GM19099 (cell line): Measurements from ENCODE around the gene TRIO.

Experiments
- POLR2A ChIP-seq: IDR thresholded peaks from 3 replicates; pipeline ENCODE4 v1.6.1; 2011; ENCODE audit warnings: low read depth; ENCODE audit not compliant: insufficient read length; ENCODE audit errors: extremely low read depth

Gene TRIO

GRCh38 chr5:14242447-14242846, 99.3 kb downstream of the TRIO start:
- no peak for TF ChIP-seq POLR2A

GRCh38 chr5:14242871-14243383, 99.8 kb downstream of the TRIO start:
- TF ChIP-seq POLR2A: no peak

GRCh38 chr5:14243766-14244165, 100.6 kb downstream of the TRIO start:
- TF ChIP-seq POLR2A: no peak

- TF ChIP-seq POLR2A: no peak
Measured at GRCh38 chr5:14244721-14245120, 101.6 kb downstream of the TRIO start.

DNA sequence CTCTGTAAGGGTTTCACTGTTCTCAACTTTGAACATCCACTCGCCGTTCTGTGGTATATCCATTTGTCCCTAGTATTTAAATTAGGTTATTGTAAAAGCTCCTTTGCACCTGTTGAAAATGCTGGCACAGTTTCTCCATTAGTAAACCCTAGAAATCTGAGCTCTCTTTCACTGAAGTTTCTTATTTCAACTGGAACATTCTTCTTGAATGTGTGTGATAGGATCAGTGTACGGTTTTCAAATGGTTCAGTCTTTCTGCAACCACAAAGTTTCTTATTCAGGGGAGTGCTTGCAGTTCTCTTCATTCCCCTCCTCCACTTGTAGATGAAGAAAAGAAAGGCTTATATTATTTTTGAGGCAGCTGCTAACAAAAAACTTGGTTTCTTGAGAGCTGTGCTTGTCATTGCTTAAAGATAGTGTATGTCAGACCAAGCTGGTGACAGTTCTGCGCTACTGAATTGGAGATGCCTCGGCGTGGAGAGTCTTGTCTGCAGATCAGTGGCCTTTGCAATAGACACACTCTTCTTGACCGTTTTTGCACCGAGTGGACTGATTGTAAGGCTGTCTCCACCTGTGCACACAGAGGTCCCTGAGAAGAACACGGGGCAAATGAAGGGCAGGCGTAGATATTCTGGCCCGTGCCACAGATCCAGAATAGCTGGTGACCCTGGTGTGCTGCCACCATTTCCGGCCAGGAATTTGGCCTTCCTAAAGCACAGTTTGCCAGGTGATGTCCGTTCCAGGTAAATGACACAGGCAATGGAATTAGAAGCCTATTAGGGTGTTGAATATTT, 102.2 kb downstream of the TRIO start:
- TF ChIP-seq POLR2A: no peak

DNA sequence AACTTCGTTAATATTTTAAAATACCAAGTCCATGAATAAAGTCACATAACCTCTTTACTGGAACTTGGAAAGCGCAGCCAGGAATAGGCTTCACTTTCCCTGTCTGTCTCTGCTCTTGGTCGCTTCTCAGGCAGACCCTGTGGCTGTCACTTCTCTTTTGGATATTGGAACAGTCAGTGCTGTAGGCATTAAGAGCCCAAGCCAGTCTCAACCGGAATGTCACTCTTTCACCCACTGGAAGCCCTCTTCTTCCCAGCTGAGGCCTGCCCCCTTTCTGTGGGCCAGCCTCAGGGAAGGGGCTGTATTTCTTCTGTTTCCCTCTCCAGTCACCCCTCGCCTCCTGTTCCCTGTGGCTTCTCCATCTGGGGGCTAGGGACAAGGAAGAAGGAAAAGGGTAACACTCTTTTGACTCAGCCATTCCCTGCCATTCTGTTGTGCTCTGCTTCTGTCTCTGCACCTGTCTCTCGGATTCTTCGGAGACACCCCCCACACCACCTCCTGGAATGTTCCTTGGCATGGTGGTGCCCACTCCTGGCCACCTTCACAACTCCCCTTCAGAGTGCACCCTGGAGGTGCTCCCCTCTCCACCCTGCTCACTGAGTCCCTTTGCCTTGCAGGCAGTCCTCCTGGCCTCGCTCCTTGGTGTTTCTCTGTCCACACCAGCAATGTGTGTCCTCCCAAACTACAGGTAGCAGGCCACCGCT, 103.4 kb downstream of the TRIO start:
- TF ChIP-seq POLR2A: no peak

- no peak for TF ChIP-seq POLR2A
Measured at GRCh38 chr5:14247054-14247386, 103.9 kb downstream of the TRIO start.

DNA sequence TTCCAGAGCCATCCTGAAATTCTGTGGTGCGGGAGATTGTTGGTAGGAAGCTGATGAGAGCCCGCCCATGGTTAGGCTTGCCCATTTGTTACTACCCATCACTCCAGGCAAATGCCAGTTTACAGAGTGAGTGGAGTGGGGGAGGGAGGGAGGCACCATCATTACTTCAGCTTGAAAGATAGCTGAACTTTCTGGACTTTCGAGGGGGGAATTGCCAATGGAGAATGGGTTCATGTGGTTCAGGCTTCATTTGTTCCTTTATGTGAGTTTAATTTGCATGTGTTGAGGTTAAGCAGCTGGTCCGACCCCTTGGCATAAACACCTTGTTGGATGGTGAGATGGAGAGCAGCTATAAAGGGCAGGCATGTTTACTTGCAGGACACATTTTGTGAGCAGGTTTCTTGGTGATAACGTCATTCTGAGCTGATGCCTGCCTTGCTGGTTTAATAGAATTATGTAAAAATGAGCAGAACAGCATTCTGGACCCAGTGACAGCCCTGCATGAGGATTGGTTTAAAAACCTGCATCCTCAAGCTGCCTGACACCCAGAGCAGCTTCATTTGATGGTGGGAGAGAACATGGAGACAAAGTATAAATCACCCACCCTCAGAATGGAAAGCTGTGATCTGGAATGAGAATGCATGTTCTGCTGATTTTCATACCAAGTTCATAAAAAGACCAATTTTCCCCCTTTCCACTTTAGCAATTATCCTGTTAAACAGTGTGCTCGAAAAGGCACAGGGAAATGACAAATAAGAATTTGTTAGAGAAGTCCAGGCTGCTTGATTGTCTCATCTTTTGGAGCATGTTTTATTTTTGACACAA, 106.3 kb downstream of the TRIO start:
- no peak for TF ChIP-seq POLR2A

GRCh38 chr5:14250084-14250695, 107.0 kb downstream of the TRIO start:
- no peak for TF ChIP-seq POLR2A

- TF ChIP-seq POLR2A: no peak
Measured at GRCh38 chr5:14250748-14251701, 107.9 kb downstream of the TRIO start.

GRCh38 chr5:14251733-14252132, 108.6 kb downstream of the TRIO start:
- no peak for TF ChIP-seq POLR2A

DNA sequence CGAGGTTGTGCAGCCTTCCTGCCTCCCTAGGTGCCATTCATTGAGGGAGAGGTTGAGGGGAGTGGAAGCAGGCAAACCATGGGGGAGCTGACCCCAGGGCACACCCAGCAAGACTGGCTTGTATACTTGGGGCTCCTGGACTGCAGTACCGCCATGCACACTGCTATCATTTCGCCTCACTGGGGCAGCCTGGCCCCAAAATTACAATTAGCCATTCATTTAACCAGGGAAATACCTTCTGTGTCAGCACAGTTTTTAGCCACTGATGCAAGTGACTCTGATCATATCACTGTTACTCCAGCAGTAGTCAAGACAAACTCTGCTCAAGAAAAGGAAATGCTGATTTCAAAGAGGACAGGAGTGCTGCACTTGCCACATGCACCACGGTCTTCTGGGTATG, 109.7 kb downstream of the TRIO start:
- no peak for TF ChIP-seq POLR2A

DNA sequence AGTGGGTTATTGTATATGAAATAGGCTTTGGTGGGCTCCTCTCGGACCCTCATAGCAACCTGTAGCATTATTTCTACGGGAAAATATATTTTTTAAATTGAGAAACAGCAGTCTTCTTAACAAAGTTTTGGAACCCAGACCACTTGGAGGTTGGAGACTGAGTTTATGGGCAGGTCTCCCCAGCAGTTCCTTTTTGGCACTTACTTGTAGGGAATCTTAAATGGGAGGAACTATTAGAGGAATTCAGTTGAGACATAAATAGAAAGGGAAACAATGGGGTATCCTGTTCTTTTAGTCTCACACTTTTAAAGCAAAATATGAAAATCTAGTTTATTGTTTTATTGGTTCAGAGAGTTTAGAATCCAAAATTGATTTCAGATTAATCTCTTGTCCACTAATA, 111.5 kb downstream of the TRIO start:
- TF ChIP-seq POLR2A: no peak
